ENCODE data around the gene SSR4. TPM values are rescaled to one million over a fixed set of nuclear protein-coding genes. Genes with fewer than 3 reads are reported as not detected.

Gene SSR4
- total RNA-seq, 1 donor from 2014 or later = 128 TPM

GRCh38 chrX:153827016-153827415 is 32.5 kb downstream of the SSR4 start:
- no peak for TF ChIP-seq CTCF (conservative IDR thresholded peaks at IDR 0.05; ENCODE audit: low read depth, low read length)
- H3K4me3 ChIP-seq (ENCODE audit: low read depth, low read length) = no peak overlapping the region
- no peak for DNase-seq (ENCODE audit: low read depth)

- no peak for TF ChIP-seq CTCF (conservative IDR thresholded peaks at IDR 0.05; ENCODE audit: low read depth, low read length)
- H3K4me3 ChIP-seq (ENCODE audit: low read depth, low read length) = no peak overlapping the region
- no peak for DNase-seq (ENCODE audit: low read depth)
Measured at GRCh38 chrX:153827903-153828302, 33.4 kb downstream of the SSR4 start.

- DNase-seq (ENCODE audit: low read depth) = no peak
- no peak for TF ChIP-seq CTCF (conservative IDR thresholded peaks at IDR 0.05; ENCODE audit: low read depth, low read length)
- no peak overlapping the region for H3K4me3 ChIP-seq (ENCODE audit: low read depth, low read length)
Measured at GRCh38 chrX:153828308-153828707, 33.8 kb downstream of the SSR4 start.

- H3K4me3 ChIP-seq (ENCODE audit: low read depth, low read length) = no peak overlapping the region
- DNase-seq (ENCODE audit: low read depth) = no peak
- no peak for TF ChIP-seq CTCF (conservative IDR thresholded peaks at IDR 0.05; ENCODE audit: low read depth, low read length)
Measured at GRCh38 chrX:153828723-153829548, 34.5 kb downstream of the SSR4 start.

GRCh38 chrX:153829549-153829798 is 35.0 kb downstream of the SSR4 start:
- H3K4me3 ChIP-seq (ENCODE audit: low read depth, low read length) = no peak overlapping the region
- no peak for DNase-seq (ENCODE audit: low read depth)
- no peak for TF ChIP-seq CTCF (conservative IDR thresholded peaks at IDR 0.05; ENCODE audit: low read depth, low read length)

GRCh38 chrX:153829799-153830639 is 35.6 kb downstream of the SSR4 start, which contains the start of gene PDZD4:
Gene PDZD4 (minus strand): TSS chrX:153830544. CDS start chrX:153830298, 246 bp downstream.
- no peak within 1 kb of the TSS for H3K4me3 ChIP-seq (ENCODE audit: low read depth, low read length)
- DNase-seq (ENCODE audit: low read depth) = no peak
- TF ChIP-seq CTCF (conservative IDR thresholded peaks at IDR 0.05; ENCODE audit: low read depth, low read length) = no peak
